Neural crest cell (in vitro differentiated cells): Measurements from ENCODE around the gene PLN. TPM values are rescaled to one million over a fixed set of nuclear protein-coding genes. Genes with fewer than 3 reads are reported as not detected.

Source experiments
- DNase-seq: peaks from one replicate; pipeline ENCODE4 v3.0.0; 2021; ENCODE audit warnings: low read depth, mixed read lengths, low spot score
- H3K27ac Mint-ChIP-seq: one replicate; pipeline ENCODE4 v1.8.0; 2021; ENCODE audit warnings: mild to moderate bottlenecking, mixed read lengths; ENCODE audit not compliant: unreplicated experiment
- H3K27me3 Mint-ChIP-seq: 2 replicates; pipeline ENCODE4 v1.8.0; 2021; ENCODE audit warnings: low read depth, mild to moderate bottlenecking, mixed read lengths
- H3K36me3 Mint-ChIP-seq: 2 replicates; pipeline ENCODE4 v1.8.0; 2021; ENCODE audit warnings: low read depth, mild to moderate bottlenecking, mixed read lengths
- H3K4me1 Mint-ChIP-seq: 2 replicates; pipeline ENCODE4 v1.8.0; 2021; ENCODE audit warnings: mixed read lengths
- H3K4me3 Mint-ChIP-seq: one replicate; pipeline ENCODE4 v1.8.0; 2021; ENCODE audit warnings: mild to moderate bottlenecking, mixed read lengths
- H3K9me3 Mint-ChIP-seq: 2 replicates; pipeline ENCODE4 v1.8.0; 2021; ENCODE audit warnings: mixed read lengths
- CTCF ChIP-seq: fragments of 200-600 bp; sonication (generic); conservative IDR thresholded peaks from 2 replicates; pipeline ENCODE4 v1.5.0; 2021; ENCODE audit warnings: antibody characterized with exemption, mild to moderate bottlenecking
- total RNA-seq: library from RNA; stranded (reverse); gene quantifications from 2 replicates; pipeline ENCODE4 v1.2.1, GENCODE V29; 2021

Gene PLN
- total RNA-seq, 1 donor from 2014 or later, result not detected

DNA sequence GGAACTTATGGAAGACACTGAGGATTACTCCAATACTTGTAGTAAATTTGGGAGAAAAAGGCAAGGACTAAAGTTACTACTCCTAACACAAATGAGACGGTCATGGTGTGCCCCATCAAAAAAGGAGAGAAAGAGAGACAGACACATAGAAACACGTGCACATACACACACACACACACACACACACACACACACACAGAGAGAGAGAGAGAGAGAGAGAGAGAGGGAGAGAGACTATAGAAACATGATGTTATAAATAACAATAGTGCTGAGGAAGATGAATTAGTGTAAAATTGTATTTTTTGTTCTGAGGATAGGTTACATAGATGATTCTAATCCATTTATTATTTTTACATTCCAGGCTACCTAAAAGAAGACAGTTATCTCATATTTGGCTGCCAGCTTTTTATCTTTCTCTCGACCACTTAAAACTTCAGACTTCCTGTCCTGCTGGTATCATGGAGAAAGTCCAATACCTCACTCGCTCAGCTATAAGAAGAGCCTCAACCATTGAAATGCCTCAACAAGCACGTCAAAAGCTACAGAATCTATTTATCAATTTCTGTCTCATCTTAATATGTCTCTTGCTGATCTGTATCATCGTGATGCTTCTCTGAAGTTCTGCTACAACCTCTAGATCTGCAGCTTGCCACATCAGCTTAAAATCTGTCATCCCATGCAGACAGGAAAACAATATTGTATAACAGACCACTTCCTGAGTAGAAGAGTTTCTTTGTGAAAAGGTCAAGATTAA lies 10.5 kb downstream of the PLN start:
- Mint-ChIP-seq H3K27me3 (no peaks in the 10 kb centered on the region), H3K9me3 (no peaks in the 10 kb centered on the region), H3K27ac (peak overlapping the region; percentile 64), H3K36me3 (peaks cover 2% of the 10 kb centered on the region), H3K4me1 (peaks cover 11% of the 10 kb centered on the region), H3K4me3 (no peak overlapping the region)
- DNase-seq, result no peak
- TF ChIP-seq CTCF, result no peak

- Mint-ChIP-seq H3K4me1 (peaks cover 11% of the 10 kb centered on the region), H3K36me3 (peaks cover 2% of the 10 kb centered on the region), H3K9me3 (no peaks in the 10 kb centered on the region), H3K4me3 (no peak overlapping the region), H3K27me3 (no peaks in the 10 kb centered on the region), H3K27ac (no peak overlapping the region)
- DNase-seq, result no peak
- TF ChIP-seq CTCF, result no peak
These were observed 11.6 kb downstream of the PLN start for GRCh38 chr6:118559659-118560058.

DNA sequence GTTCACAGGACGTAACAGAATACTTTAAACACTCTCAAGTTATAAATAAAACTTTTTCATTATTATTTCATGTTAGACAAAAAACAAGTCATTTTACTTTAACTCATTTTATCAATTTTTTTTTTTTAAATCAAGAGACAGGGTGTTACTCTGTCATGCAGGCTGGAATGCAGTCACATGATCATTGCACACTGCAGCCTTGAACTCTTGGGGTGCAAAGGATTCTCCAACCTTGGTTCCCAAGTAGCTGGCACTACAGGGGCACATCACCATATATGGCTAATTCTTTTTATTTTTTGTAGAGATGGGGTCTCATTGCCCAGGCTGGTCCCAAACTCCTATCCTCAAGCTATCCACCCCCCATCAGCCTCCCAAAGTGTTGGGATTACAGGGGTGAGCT lies 14.2 kb downstream of the PLN start:
- TF ChIP-seq CTCF, result no peak
- no peak for DNase-seq
- H3K27me3 Mint-ChIP-seq, result no peaks in the 10 kb centered on the region
- no peak overlapping the region for H3K4me3 Mint-ChIP-seq
- no peak overlapping the region for H3K27ac Mint-ChIP-seq
- H3K4me1 Mint-ChIP-seq, result peaks cover 11% of the 10 kb centered on the region
- no peaks in the 10 kb centered on the region for H3K9me3 Mint-ChIP-seq
- H3K36me3 Mint-ChIP-seq, result peaks cover 2% of the 10 kb centered on the region

DNA sequence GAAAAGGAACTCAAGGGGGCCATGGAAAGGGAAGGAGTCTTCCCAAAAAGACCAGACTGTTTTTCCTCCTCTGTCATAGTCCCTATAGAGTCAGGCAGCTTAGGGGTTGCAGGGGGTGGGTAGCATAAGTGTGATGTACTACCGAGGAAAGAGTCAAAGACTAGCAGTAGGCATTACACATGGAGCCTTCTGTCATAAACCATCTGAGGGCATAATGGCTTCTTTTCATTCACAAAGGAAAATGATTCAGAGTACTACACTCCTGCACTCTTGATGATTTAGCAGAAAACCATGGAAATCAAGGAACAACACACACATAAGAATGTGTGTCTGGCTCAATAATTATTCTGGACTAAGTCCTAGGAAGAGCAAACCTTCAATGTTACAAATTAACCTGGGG lies 14.9 kb downstream of the PLN start:
- Mint-ChIP-seq H3K36me3 (peaks cover 2% of the 10 kb centered on the region), H3K27ac (no peak overlapping the region), H3K4me3 (no peak overlapping the region), H3K4me1 (peaks cover 11% of the 10 kb centered on the region), H3K9me3 (no peaks in the 10 kb centered on the region), H3K27me3 (no peaks in the 10 kb centered on the region)
- no peak for TF ChIP-seq CTCF
- DNase-seq, result no peak

- H3K9me3 Mint-ChIP-seq, result no peaks in the 10 kb centered on the region
- no peak overlapping the region for H3K4me3 Mint-ChIP-seq
- DNase-seq, result no peak
- H3K27me3 Mint-ChIP-seq, result no peaks in the 10 kb centered on the region
- no peaks in the 10 kb centered on the region for H3K36me3 Mint-ChIP-seq
- H3K4me1 Mint-ChIP-seq, result no peaks in the 10 kb centered on the region
- no peak overlapping the region for H3K27ac Mint-ChIP-seq
- peak; percentile 69 for TF ChIP-seq CTCF
These were observed 17.3 kb downstream of the PLN start for GRCh38 chr6:118565311-118565960.
